Left ventricle myocardium inferior (tissue), 1 donor: ENCODE data around the gene FAM240B. TPM values are rescaled to one million over a fixed set of nuclear protein-coding genes. Genes with fewer than 3 reads are reported as not detected.

Experiments
- DNase-seq: peaks from one replicate; pipeline ENCODE4 v3.0.0-alpha.2; 2020
- H3K27ac ChIP-seq: fragments of 200-600 bp; replicated peaks from 2 replicates; pipeline ENCODE4 v1.8.0; 2021
- H3K27me3 ChIP-seq: fragments of 200-600 bp; 2 replicates; pipeline ENCODE4 v1.8.0; 2021; ENCODE audit warnings: low read depth
- H3K36me3 ChIP-seq: fragments of 200-600 bp; 2 replicates; pipeline ENCODE4 v1.8.0; 2021
- H3K4me1 ChIP-seq: fragments of 200-600 bp; 2 replicates; pipeline ENCODE4 v1.8.0; 2021
- H3K4me3 ChIP-seq: fragments of 200-600 bp; 2 replicates; pipeline ENCODE4 v1.8.0; 2021; ENCODE audit warnings: mild to moderate bottlenecking, moderate library complexity
- H3K9me3 ChIP-seq: fragments of 200-600 bp; replicated peaks from 2 replicates; pipeline ENCODE4 v1.8.0; 2021
- CTCF ChIP-seq: fragments of 200-600 bp; IDR thresholded peaks from 2 replicates; pipeline ENCODE4 v1.8.0; 2021; ENCODE audit warnings: antibody characterized with exemption, mild to moderate bottlenecking, borderline replicate concordance
- intact Hi-C: fragments of 100-400 bp; cut with micrococcal nuclease; formaldehyde crosslinking; loops from one replicate; pipeline ENCODE4 v1.11.0; 2022
- total RNA-seq: library from RNA; stranded (reverse); fragmentation: NEBNext Ultra II Directional; extraction: Animal tissue kit (Norgen Biotek cat#: 25700); gene quantifications from one replicate; pipeline ENCODE4 v1.2.1, GENCODE V29; 2021
- donor health status: DM: no; HTN: yes; CAD: no; lungs with severe emphysema.

The FAM240B gene
- total RNA-seq, 1 donor from 2014 or later, result not detected

- Histone ChIP-seq H3K4me3 (no peak overlapping the region), H3K27me3 (no peaks in the 10 kb centered on the region), H3K27ac (peak overlapping the region; percentile 15), H3K36me3 (no peaks in the 10 kb centered on the region), H3K9me3 (no peaks in the 10 kb centered on the region), H3K4me1 (no peaks in the 10 kb centered on the region)
- no peak for DNase-seq
- TF ChIP-seq CTCF, result peak; percentile 43
- intact Hi-C loops, result no loop called here
These were observed 57.0 kb downstream of the FAM240B start for GRCh38 chr9:38662763-38663593.

- Histone ChIP-seq H3K4me3 (no peak overlapping the region), H3K9me3 (no peaks in the 10 kb centered on the region), H3K36me3 (no peaks in the 10 kb centered on the region), H3K27me3 (no peaks in the 10 kb centered on the region), H3K4me1 (peaks cover 10% of the 10 kb centered on the region), H3K27ac (no peak overlapping the region)
- DNase-seq, result no peak
- intact Hi-C loops, result no loop called here
- TF ChIP-seq CTCF, result no peak
These were observed 60.4 kb downstream of the FAM240B start for GRCh38 chr9:38659538-38659937.

- intact Hi-C loops, result no loop called here
- Histone ChIP-seq H3K4me3 (no peak overlapping the region), H3K27me3 (no peaks in the 10 kb centered on the region), H3K36me3 (no peaks in the 10 kb centered on the region), H3K27ac (no peak overlapping the region), H3K4me1 (peaks cover 18% of the 10 kb centered on the region), H3K9me3 (no peaks in the 10 kb centered on the region)
- no peak for DNase-seq
- TF ChIP-seq CTCF, result no peak
These were observed 63.0 kb downstream of the FAM240B start for GRCh38 chr9:38656896-38657295.

- TF ChIP-seq CTCF, result no peak
- no peaks in the 10 kb centered on the region for H3K9me3 ChIP-seq
- H3K27ac ChIP-seq, result peak overlapping the region; percentile 87
- H3K4me3 ChIP-seq, result peak overlapping the region; percentile 67
- no peak for DNase-seq
- H3K27me3 ChIP-seq, result no peaks in the 10 kb centered on the region
- no peaks in the 10 kb centered on the region for H3K36me3 ChIP-seq
- peaks cover 27% of the 10 kb centered on the region for H3K4me1 ChIP-seq
- intact Hi-C loops, result no loop called here
These were observed 67.4 kb downstream of the FAM240B start for GRCh38 chr9:38652486-38652885.

- H3K4me1 ChIP-seq, result peaks cover 27% of the 10 kb centered on the region
- no peaks in the 10 kb centered on the region for H3K9me3 ChIP-seq
- intact Hi-C loops, result no loop called here
- TF ChIP-seq CTCF, result no peak
- no peaks in the 10 kb centered on the region for H3K36me3 ChIP-seq
- no peak for DNase-seq
- H3K27ac ChIP-seq, result peak overlapping the region; percentile 87
- peak overlapping the region; percentile 67 for H3K4me3 ChIP-seq
- no peaks in the 10 kb centered on the region for H3K27me3 ChIP-seq
These were observed 67.9 kb downstream of the FAM240B start for GRCh38 chr9:38652044-38652443.
